Activated CD4-positive, alpha-beta T cell treated with anti-CD3 and anti-CD28 coated beads for 1 hour (primary cell): ENCODE data around the gene CANX.
A peak's percentile ranks its signal among the peaks of the same experiment; 100 is the strongest.
"Not testable (repeated sequence)": the region's sequence is repeated elsewhere in the genome, so short reads cannot be mapped to it uniquely, and the experiment has no call there.

Source experiments
- DNase-seq: peaks from one replicate; pipeline ENCODE4 v3.0.0-alpha.2; 2020

CANX gene

DNA sequence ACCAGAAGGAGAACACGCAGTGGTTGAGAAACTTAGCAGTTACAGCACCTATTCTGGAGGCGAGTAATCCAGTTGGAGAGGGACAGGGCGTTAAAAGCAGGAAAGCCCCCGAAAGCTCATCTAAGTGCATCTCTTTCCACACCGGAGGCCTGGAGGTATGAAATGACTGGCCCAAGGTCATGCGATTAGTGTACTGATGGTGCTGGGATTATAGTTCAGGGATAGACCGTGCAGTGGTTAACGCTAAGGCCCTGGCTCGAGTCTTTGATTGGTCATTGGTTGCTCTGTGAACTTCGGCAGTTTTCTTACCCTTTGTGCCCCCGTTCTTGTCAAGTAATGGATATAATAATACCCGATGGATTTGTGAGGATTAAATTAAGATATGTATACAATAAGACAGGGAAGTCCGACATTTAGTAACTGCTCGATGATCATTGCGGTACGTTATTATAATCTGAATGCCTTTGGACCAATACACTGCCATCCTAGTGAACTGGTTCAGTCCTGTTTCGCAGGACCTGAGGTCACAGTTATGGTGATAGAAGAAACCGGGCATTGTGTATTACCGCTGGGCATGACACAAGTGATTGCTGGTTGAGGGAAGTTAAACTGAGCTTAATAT is 960 bp downstream of the CANX start:
- DNase-seq = no peak

DNA sequence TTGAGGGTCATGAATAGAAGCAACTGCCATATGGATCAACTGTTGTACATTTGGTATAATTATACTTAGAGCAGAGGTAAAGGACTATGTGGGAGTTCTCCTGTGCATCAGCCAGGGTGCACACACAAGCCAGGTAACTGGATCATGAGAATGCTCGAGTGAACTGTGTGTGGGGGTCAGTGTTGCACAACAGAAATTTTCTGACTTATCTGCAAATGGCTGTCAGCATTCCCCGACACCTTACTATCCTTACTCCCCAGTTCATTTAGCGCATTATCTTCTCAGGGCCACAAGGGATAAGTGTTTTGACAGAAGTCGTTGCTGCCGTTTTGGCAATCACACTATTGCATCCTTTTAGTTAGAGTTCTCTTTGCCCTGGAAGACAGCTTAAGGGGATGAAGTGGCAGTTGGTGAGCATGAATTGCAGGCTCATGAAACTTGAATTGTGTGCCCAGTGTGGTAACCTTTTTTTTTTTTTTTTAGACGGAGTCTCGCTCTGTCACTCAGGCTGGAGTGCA is 1.7 kb downstream of the CANX start:
- DNase-seq = no peak

DNA sequence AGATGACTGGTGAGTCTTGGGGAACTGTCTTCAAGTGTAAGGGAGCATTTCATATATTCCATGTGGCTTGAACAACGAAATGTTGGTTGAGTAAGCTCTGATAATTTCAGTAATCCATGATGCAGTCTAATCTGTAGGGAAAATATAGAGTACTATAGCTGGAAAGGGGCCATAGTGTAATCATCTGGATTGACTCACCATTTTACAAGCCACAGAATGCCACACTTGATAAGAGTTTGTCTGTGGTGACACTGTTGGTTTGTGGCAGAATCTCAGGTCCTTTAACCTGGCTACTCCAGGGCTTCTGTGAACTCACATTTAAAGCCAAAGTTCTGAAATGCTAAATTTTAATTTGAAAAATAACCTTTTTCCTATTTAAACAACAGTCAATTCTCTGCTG is 17.5 kb downstream of the CANX start:
- no peak for DNase-seq

DNA sequence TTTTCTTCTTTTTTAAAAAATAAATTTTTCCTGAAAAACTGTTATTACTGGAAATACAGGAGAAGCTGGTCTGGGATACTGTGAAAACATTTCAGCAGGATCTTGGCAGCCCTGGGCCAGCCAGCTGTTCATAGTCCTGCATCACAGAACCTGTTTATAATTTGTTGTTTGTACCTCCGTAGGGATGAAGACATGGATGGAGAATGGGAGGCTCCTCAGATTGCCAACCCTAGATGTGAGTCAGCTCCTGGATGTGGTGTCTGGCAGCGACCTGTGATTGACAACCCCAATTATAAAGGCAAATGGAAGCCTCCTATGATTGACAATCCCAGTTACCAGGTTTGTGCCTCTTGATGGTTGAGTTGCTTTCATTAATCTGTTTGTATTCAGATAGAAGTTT is 21.5 kb downstream of the CANX start:
- DNase-seq = no peak

DNA sequence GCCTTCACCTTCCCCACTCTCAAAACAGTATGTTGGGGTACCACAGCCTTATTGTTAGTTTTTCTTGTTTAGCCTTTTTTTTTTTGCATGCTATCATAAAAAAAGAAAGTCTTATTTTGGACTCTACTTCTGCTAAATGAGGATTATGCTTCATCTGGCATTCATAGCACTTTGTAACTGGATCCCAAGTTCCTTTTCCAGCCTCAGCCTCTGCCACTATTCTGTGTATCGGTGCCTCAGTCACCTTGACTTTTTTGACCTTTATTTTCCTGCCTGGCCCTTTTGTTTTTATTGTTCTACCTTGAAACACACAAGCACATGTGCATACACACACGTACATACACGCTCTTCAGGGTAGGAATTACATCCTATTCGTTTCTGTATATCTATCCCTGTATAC is 25.4 kb downstream of the CANX start:
- no peak for DNase-seq

DNA sequence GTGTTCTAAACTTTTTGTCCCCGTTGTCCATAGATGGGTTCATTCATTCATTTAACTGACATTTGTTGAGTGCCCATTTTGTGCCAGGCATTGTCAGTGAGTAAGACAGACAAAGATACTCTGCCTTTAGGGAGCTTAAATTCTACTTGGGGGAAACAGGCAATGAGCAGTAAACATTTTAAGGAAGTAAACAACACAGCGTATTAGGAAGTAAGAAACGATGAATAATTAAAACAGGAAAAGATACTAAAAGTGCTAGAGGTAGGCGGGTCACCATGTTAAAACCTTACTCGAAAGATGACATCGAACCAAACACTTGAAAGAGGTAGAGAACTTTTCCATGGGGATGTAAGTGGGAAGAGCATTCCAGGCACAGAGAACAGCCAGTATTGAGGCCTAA is 28.3 kb downstream of the CANX start:
- DNase-seq = no peak

DNA sequence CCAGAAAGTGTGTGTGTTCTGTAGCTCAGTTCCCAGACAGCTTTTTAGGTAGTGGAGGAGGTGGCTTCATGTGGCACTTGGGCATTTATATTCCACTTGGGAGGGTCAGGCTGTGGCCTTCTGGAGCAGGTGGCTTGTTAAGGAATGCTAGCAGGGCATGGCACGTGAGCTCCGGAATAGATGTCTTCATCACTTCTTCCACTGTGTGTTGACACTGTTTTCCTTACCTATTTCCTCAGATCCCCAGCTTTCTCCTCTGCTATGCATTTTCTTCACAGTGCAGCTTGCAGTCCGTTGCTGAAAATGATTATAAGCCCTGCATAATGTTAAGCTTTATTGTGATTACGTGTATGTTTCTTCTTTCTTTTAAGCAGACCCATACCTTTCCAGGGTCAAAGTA is 30.5 kb downstream of the CANX start:
- DNase-seq = no peak

DNA sequence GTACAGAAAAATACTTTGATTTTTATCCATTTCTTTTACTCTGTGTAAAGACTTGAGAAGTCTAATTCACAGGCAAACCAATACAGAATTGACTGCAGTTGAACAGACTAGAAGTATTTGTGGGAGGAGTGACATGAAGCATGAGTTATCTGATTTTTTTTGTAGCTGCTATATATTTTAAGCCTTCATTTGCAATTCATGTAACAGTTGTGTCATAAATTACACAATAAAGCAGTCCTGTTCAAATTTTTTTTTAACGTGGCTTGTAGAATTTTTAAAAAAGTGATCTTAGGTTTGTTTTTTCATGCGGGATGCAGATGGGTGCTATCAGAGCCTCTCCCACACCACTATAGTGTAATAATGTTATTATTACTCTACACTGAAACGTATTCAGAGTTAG is 31.0 kb downstream of the CANX start:
- no peak for DNase-seq

DNA sequence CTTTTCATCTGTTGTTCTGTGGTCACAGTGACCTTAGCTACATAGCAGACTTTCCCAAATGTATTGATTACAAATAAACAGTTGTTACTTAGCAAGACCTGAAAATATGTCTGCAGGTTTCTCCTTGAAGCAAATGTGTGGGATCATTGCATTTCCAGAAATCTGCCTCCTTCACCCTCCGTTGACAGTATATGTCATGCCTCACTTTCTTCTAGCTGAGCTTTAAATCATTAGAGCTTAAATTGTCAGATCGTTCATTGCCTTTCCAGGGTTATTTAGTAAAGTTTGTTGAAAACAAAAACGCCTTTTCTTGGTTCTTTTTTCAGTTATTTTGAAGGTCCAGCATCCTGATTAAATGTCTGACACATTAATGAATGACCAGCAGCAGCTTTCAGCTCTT is 31.6 kb downstream of the CANX start:
- no peak for DNase-seq

DNA sequence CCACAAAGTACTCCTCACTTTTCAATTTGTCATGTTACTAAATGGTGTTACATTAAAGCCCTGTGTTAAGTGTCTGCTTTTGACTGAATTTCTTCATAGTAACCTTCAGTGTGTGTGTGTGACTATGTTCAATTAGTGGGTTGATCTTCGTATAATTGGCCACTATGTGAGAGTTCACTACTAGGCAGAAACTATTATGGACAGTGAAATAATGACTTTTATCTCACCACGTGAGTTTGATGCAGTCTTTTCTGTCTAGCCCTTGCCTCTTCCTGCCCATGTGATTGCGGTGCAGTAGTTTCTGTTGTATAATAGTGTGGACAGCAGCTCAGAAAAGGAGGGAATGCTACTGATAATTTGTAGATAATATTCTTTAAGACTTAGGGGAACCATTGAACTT is 32.1 kb downstream of the CANX start:
- no peak for DNase-seq

DNA sequence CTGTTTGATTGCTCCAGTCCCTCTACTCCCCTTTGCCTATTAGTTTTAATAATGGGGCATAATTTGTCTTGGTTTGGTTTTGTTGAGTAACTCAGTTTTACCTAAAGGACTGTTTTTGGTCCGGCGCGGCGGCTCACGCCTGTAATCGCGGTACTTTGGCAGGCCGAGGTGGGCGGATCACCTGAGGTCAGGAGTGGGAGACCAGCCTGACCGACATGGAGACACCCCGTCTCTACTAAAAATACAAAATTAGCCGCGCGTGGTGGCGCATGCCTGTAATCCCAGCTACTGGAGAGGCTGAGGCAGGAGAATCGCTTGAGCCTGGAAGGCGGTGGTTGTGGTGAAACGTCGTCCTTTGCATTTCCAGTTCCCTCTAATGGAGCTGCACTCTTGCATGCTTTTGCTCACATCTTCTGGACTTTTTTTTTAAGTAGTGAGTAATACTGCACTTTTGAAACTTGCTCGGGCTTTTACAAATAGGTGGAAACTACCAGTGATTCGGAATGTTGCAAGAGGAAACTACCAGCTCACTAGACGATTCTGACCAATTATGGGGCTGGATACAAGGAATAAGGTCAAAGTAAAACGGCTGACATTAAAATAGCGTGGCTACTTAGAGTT is 33.1 kb downstream of the CANX start:
- DNase-seq = no peak

DNA sequence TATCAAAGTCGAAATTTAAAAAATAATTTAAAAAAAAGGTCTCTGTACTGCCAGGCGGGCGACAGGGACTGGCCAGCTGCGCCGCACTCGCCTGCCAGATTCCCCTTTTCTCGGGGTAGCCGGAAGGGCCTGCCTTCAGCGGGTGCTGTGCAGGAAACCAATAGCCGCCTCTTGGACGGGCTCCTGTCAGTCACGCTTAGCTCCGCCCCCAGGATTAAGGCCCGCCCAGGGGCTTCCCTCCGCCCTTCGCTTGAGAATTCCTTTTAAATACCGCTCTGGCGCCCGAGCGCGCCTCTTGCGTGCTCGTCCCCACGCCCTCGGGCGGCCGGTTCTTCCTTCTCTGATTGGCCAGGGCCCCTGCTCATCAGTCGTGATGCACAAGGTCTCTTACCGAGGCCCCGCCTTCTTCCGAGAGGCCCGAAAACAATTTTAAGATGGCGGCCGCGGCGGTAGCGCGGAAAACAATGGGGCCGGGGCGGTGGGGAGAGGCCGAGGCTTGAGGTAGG is 33.7 kb downstream of the CANX start, which contains the start of gene MAML1:
Gene MAML1, plus strand, starts transcription at position 411 of the 506 bp plus-strand sequence. CDS start 291 bp downstream, outside the sequence.
- peak; percentile 98 for DNase-seq

DNA sequence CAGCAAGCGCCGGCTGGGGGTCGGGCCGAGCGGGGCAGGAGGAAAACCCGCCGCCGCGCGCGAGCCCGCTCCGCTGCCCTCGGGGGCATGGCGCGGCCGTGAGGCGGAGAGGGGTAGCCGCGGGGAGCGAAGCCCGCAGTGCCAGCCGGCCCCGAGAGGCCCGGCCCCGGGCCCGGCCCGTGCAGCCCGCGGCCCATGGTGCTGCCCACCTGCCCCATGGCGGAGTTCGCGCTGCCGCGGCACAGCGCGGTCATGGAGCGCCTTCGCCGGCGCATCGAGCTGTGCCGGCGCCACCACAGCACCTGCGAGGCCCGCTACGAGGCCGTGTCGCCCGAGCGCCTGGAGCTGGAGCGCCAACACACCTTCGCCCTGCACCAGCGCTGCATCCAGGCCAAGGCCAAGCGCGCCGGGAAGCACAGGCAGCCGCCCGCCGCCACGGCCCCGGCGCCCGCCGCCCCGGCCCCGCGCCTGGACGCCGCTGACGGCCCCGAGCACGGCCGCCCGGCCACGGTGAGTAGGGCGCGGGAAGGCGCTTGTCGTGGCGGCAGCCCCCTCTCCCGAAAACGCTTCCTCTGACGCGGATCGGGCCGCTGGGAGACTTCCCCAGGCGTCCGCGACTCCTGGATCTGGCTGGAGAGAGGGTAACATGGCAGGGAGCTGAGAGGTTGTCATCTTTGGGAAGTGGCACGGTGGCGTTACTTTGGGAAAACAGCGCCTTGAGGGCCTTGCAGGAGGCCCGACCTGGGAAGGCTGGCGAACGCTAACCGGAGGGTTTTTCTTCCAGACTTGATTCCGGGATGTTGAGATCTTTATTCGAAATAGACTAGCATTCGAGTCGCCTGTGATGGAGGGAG is 34.4 kb downstream of the CANX start:
- DNase-seq = peak; percentile 14

DNA sequence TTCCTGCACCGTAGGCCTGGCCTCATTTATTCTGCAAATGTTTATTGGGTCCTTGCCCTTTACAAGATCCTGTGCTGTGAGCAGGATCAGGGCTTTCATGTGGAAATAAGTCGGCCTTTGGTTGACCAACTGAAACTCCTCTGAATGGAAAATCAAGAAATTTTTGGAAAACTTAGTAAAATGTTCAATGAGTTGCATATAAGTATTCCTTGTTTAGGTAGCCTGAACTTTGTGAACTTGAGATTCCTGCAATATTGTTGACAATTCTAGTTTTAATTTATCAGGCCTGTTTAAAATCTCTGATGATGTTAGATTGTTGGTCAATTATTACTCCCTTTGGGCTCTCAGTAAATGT is 35.0 kb downstream of the CANX start:
- no peak for DNase-seq

DNA sequence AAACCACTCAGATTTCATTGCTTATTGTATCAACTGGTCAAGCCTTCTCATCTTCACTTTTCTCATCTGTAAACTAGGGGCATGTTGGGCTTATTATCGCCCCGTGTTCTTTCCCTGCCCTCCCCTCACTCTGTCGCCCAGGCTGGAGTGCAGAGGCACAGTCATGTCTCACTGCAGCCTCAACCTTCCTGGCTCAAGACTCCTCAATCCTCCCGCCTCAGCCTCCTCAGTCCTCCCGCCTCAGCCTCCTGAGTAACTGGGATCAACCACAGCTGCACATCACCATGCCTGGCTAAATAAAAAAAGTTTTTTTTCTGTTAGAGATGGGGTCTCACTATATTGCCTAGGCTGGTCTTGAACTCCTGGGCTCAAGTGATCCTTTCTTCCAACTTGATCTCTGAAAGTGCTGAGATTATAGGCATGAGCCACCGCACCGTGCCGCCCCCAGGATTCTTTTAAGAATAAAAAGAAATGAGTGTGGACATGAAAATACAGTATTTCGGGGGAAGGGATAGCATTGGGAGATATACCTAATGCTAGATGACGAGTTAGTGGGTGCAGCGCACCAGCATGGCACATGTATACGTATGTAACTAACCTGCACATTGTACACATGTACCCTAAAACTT is 35.9 kb downstream of the CANX start:
- DNase-seq = no peak

DNA sequence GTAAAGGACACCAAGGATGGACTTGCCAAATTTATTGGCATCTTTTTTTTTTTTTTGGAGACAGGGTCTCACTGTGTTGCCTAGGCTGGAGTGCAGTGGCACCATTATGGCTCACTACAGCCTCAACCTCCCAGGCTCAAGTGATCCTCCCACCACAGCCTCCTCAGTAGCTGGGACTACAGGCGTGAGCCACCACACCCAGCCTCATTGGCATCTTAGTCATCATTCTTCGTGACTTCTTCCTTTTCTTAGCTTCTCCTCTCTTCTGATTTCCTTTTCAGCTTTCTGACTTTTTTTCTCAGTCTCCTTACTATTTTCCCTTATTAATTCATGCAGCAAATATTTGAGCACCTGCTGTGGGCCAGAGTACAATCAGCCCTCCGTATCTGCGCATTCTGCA is 40.0 kb downstream of the CANX start:
- DNase-seq = no peak

DNA sequence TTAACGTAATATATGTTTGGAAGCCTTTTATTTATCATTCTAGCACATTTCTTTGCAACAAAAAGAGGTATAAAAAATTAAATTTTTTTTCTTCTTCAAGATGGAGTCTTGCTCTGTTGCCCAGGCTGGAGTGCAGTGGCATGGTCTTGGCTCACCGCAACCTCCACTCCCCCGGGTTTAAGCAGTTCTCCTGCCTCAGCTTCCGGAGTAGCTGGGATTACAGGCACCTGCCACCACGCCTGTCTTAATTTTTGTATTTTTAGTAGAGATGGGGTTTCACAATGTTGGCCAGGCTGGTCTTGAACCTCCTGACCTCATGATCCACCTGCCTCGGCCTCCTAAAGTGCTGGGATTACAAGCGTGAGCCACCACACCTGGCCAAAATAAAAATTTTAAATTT is 45.3 kb downstream of the CANX start:
- DNase-seq = not testable (repeated sequence)

DNA sequence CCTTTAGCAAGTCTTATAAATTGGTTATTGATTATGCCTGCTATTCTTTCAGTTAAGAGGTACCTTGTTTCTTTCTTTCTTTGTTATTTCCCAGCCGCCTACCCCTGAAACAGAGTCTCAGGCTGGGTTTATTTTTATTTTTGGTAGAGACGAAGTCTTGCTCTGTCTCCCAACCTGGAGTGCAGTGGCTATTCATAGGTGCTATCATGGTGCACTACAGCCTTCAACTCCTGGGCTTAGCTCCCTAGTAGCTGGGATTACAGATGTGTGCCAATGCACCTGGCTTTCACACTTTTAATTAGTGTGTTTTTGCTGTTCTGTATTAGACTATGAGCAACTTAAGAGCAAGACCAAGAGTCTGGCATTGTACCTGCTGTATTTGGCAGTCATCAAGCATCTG is 48.1 kb downstream of the CANX start:
- DNase-seq = no peak

DNA sequence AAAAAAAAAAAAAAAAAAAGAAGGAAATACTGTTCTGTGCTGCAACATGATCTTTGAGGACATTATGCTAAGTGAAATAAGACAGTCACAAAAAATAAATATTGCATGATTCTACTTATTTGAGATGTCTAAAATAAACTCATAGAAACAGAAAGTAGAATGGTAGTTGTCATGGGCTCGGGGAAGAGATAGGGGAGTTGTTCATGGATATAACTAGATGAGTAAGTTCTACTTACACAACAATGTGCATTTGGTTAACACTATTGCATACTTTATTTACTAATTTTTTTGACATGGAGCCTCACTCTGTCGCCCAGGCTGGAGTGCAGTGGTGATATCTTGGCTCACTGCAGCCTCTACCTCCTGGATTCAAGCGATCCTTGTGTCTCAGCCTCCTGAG is 49.0 kb downstream of the CANX start:
- no peak for DNase-seq

DNA sequence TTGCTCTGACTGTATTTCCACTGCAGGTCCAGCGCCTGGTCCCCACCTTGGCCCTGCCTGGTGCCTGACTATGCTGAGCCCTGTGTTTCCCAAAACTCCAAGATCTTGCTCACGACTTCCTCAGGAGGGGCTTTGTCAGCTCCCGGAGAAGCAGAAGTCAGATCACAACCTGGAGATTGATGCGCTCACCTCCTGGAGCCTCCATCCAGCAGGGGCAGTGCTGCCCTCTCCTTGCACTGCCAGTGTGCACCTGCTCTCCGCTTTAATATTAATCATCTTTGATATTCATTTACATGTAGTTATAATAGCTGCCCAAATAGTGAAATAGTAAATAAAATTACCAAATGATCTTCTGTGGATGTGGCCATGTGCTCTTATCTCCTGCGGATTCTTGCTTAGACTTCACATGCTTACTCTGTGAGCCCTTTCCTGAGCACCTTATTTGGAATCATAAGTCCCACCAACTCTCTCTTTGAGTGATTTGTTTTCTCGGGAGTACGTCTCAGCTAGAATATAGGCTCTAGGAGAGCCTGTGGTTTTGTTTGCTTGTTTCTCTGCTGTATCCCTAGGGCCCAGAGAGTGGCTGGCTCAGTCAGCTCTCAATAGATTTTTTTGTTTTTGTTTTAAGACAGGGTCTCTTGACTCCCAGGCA is 51.2 kb downstream of the CANX start:
- no peak for DNase-seq

DNA sequence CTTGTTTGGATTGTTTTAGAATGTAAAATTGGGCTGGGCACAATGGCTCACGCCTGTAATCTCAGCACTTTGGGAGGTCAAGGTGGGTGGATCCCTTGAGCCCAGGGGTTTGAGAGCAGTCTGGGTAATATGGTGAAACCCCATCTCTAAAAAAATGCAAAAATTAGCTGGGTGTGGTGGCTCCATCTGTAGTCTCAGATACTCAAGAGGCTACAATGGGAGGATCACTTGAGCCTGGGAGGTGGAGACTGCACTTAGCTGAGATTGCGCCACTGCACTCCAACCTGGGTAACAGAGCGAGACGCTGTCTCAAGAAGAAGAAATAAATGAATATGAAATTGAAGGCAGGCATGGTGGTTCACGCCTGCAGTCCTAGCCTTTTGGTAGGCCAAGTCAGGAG is 55.2 kb downstream of the CANX start:
- DNase-seq = no peak

DNA sequence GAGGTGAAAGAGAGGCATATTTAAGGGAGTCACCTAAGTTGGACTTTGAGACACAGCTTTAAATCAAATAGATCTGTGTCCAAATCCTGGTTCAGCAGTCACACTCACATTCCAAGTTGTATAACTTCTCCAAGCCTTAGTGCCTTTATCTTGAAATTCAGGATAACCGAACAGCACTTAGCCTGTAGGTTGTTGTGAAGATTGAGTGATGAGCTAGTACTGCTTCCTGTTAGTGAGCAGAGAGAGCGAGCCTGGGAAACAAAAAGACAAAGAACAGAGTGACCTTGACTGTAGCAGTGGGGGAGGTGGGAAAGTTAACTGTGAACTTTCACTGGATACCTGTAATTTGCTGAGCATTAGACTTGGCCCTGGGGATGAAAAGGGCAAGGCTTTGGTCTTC is 56.3 kb downstream of the CANX start:
- no peak for DNase-seq

DNA sequence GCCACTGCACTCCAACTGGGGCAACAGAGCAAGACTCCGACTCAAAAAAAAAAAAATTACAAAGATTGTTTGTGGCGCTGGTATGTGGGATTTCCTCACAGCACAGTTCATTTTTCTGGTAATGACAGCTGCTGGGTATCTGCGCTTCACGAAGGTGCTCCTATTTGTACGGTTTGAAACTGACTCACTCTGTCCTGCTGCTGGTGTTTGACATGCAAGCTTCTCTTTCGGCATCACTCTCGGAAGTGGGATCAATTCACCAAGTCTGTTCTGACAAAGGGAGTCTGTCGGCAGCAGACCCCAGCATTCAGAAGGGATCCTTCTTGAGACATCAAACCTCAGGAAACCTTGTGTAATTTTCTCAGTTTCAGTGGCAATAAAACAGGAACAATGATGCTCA is 60.2 kb downstream of the CANX start:
- DNase-seq = no peak
